NCI-H2196 (cell line): ENCODE results near the gene SLC25A22.

ENCODE experiments used
- DNase-seq: peaks from one replicate; lab custom pipeline; 2025; ENCODE audit not compliant: unreplicated experiment; lab: John Stamatoyannopoulos, UW

SLC25A22 gene

DNA sequence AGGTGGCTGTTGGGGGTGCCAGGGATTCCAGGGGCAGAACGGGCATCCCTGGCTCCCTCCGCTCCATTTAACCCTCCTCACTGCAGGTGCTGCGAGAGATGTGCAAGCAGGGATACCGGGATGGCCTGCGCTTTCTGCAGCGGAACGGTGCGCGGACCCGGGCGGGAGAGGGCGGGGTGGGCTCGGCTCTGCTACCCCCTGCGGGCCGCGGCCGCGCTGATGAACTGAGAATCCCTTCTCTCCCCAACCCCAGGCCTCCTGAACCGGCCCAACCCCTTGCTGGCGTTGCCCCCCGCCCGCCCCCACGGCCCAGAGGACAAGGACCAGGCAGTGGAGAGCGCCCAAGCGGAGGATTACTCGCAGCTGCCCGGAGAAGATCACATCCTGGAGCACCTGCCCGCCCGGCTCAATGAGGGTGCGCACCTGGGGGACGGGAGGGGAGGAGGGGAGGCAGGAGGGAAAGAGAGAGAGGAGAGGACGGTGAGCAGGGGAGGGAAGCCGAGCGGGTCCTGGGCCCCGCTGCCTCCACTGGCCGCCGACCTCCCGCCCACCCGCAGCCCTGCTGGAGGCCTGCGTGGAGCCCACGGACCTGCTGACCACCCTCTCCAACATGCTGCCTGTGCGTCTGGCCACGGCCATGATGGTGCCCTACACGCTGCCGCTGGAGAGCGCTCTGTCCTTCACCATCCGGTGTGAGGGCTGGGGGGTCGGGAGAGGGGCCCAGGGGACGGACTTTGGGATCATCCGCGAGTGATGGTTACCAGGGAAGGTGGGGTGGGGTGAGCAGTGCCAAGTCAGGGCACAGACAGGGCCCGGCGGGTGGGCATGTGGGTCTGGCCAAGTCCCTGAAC, 25.6 kb upstream of the SLC25A22 start:
- DNase-seq = no peak

GRCh38 chr11:821512-822371, 23.7 kb upstream of the SLC25A22 start:
- no peak for DNase-seq

GRCh38 chr11:820655-821511, 22.8 kb upstream of the SLC25A22 start:
- peak; percentile 28 for DNase-seq

- DNase-seq = peak; percentile 95
Observed at GRCh38 chr11:819943-820649, 22.0 kb upstream of the SLC25A22 start.

DNA sequence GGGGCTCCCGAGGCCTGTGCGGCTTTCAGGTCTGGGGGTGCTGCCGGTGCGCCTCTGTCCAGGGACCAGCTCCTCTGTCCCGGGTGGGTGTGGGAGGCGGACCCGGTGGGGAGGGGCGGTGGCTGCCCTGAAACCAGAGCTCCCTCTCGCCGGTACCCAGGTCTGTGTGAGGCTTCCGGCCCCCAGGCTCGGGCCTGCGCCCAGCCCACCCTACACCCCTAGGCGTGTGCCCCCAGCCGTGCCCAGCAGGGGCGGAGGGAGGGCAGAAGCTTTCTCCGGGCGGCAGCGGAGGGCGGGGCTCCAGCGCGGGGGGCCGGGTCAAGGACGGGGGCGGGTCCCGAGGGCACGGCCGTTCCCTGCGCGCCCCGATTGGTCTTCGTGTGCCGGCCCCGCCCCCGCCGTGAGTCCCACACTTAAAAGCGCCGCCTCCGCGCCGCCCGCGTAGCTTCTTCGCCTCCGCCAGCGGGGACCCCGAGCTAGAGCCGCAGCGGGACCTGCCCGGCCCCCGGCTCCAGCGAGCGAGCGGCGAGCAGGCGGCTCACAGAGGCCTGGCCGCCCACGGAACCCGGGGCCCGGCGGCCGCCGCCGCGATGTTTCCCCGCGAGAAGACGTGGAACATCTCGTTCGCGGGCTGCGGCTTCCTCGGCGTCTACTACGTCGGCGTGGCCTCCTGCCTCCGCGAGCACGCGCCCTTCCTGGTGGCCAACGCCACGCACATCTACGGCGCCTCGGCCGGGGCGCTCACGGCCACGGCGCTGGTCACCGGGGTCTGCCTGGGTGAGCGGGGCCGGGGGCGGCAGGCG, 21.2 kb upstream of the SLC25A22 start:
- DNase-seq = peak; percentile 91

GRCh38 chr11:818396-819128, 20.5 kb upstream of the SLC25A22 start, which contains the start of gene PNPLA2:
Gene PNPLA2 (plus strand): TSS chr11:818914. CDS start chr11:819719, 805 bp downstream.
- DNase-seq = no peak

GRCh38 chr11:816433-816779, 18.3 kb upstream of the SLC25A22 start:
- no peak for DNase-seq

GRCh38 chr11:815675-816432, 17.8 kb upstream of the SLC25A22 start:
- no peak for DNase-seq

DNA sequence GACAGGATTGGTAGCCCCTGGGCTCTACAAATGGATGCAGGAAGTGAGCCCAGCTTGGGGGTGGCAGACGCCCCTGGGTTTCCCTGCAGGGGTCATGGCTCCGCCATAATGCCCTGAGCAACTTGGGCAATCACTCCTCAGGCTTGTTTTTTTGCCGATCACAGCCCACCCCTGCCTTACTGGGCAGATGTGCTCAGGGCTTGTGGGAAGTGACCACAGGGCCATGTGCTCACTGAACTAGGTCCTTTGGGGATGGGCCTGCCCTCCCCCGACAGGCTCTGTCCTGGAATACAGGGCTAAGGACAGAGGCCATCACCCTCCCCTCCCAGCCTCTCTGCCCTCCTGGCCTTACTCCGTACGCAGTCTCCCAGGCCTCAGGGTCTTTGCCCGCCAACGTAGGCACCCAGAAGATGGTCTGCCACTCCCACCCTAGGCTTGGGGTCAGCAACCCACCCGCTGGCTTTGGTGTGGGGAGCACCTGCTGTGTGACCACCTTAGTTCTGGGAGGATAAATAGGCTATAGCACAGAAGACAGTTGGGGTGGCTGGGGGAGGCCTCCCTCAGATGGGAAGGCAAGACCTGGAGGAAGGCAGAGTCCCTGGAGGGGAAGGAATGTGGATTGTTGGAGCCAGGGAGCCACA, 15.5 kb upstream of the SLC25A22 start:
- no peak for DNase-seq

DNA sequence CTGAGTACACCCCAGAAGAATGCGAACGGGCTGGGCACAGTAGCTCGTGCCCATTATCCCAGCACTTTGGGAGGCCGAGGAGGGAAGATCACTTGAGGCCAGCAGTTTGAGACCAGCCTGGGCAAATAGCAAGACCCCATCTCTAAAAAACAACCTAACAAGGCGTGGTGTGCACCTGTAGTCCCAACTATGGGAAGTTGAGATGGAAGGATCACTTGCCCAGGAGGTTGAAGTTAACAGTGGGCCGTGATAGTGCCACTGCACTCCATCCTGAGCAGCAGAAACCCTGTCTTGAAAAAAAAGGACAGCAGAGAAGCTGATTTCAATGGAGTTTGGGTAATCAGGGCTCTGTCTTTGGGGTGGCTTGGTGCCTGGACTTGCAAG, 15.0 kb upstream of the SLC25A22 start:
- DNase-seq = no peak

DNA sequence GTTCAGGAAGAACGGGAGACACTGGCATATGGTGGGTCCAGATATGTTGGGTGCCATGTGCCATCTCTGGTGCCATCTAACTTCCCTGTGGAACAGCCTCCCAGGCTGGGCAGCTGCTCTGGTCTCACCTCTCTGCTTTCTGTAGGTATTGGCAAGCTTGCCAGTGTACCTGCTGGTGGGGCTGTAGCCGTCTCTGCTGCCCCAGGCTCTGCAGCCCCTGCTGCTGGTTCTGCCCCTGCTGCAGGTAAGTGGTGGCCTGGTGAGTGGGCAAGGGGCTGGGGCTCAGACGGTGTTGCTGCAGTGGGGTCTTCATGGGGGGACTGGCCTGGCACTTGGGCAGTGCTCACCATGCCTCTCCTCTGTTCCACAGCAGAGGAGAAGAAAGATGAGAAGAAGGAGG, 14.3 kb upstream of the SLC25A22 start:
- DNase-seq = no peak

GRCh38 chr11:811446-812245, 13.6 kb upstream of the SLC25A22 start:
- DNase-seq = no peak

DNA sequence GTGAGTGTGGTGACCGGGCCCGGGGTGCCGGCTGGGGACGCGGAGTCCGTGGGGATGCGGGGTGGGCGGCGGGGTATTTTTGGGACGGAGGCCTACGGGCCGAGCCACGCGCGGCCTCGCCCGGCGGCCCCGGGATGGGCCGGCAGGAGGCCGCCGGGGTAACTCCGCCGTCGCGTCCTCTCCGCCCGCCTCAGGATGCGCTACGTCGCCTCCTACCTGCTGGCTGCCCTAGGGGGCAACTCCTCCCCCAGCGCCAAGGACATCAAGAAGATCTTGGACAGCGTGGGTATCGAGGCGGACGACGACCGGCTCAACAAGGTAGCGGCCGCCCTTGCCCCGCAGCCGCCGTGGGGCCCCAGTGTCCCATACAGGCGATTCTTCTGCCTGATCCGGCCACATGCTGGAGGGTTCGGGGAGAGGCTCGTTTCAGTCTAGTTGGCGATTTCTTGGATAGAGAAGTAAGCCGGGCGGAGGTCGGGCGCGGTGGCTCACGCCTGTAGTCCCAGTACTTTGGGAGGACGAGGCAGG, 12.0 kb upstream of the SLC25A22 start:
- no peak for DNase-seq

DNA sequence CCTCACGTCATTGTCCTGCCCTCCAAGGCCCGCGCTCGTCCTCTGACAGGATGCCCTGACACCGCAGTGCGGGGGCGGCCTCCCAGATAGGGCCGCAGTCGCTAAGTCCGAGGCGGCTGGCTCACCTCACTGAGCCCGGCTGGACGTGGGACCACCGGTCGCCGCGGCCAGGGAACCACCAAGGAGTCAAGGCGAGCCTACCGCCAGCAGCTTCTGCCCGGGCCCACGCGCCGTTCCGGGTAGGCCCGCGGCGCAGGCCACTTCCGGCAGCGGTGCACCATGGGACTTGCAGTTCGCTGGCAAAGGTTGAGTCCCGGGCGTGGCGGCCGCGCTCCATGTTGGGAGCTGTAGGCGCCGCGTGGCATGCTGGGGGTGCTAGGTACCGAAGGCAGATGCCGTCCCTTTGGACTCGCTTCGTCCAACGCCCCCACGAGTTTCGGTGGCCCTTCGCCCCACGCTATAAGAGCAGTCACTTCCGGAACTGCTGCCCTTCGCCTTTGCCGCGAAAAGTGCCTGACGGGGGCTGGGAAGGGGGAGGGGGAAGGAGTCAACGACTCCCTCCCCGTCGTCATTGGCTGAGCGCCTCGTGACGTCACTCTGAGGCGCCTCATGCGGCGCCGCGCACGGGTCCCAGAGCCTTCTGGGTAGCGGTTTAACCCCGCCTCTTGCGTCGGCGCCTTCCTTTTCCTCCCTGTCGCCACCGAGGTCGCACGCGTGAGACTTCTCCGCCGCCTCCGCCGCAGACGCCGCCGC, 11.4 kb upstream of the SLC25A22 start, which contains the start of gene RPLP2:
Gene RPLP2 (plus strand): TSS at position 681 of the 753 bp plus-strand sequence. CDS start 268 bp downstream, outside the sequence.
- peak; percentile 98 for DNase-seq

GRCh38 chr11:808427-809286, 10.6 kb upstream of the SLC25A22 start:
- DNase-seq = no peak
